Heart left ventricle (tissue), 13 donors: ENCODE results near the gene NR4A1.

Experiments used
- POLR2A ChIP-seq, 2 donors: fragments of 450-650 bp; IDR thresholded peaks; one replicate each; pipeline ENCODE4 v1.6.1; 2017; ENCODE audit warnings: antibody characterized with exemption in 2 of 2, mild to moderate bottlenecking in 2 of 2, moderate library complexity in 2 of 2
- TF ChIP-seq, protein P1 (sequence below), 12 donors: fragments of 200-600 bp; sonication (generic) in 4 of 12; IDR thresholded peaks; one replicate each; pipeline versions ENCODE4 v1.5.0 to v1.8.0; 2018 to 2022; ENCODE audit warnings: antibody characterized with exemption in 12 of 12, mild to moderate bottlenecking in 5 of 12
- donor health status: ischemic (EF 13 %, LVEDD 7.1; RV severe dilation, severe dysfunction).
- donor health status: DM: no; HTN: yes; CAD: no.
- donor health status: DM: no; HTN: no; CAD: no.
- donor health status: ischemic (EF 25% LVEDD 6.9; RV normal size, moderate dysfunction).
- donor health status: ischemic (EF 25% LVEDD 5.7; RV mildly dilated, moderate dysfunction).
- donor health status: ischemic (EF 35%, LVEDD 5.7; RV mildly dilated, moderate dysfunction).
- donor health status: nonischemic (EF 11% LVEDD 7.7; RV severe dilation, severe dysfunction).
- donor health status: DM: yes; HTN: yes; CAD: no.
- donor health status: PGD.
- donor health status: ischemic (EF 29% LVEDD 5.4; RV normal size, mild dysfunction).
- donor health status: nonischemic (EF 23%, LVEDD 6.1; RV moderate dilation, normal function).

DNA sequence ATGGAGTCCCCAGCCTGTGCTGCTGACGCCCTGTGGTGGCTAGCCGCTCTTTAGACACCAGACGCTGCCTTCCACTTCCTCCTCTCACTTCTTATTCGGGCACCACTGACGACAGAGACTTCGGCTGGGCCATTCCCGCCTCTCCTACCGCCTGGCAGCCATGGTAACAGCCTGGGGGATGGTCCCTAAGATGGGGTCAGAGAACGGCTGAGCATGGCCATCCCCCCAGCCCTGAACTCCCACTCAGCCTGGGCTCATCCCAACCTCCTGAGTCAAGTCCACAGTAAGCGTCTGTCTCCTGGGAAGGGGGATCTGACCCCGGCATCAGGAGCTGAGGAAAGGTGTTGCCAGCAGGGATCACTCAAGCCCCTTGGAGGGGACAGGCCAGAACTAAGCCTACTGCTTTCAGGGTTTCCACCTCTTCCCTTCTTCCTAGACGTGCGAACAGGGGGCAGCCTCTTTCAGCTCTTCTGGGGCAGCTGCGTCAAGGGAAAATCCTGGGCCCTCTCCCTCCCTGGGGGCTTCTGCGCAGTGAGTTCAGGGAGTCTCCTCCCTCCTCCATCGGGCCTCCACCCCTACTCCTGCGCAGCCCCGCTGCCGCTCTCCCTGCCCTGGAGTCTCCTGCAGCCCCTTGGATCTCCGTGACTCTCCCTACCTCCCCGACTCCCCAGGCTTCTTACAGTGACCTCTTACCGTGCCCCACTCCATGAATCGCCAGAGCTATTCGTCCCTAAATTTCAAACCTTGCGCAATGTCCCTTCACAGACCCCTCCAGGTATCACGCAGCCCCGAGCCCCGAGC, 45.1 kb upstream of the NR4A1 start:
- TF ChIP-seq, protein P1, sequence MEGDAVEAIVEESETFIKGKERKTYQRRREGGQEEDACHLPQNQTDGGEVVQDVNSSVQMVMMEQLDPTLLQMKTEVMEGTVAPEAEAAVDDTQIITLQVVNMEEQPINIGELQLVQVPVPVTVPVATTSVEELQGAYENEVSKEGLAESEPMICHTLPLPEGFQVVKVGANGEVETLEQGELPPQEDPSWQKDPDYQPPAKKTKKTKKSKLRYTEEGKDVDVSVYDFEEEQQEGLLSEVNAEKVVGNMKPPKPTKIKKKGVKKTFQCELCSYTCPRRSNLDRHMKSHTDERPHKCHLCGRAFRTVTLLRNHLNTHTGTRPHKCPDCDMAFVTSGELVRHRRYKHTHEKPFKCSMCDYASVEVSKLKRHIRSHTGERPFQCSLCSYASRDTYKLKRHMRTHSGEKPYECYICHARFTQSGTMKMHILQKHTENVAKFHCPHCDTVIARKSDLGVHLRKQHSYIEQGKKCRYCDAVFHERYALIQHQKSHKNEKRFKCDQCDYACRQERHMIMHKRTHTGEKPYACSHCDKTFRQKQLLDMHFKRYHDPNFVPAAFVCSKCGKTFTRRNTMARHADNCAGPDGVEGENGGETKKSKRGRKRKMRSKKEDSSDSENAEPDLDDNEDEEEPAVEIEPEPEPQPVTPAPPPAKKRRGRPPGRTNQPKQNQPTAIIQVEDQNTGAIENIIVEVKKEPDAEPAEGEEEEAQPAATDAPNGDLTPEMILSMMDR (IDR thresholded peaks at IDR 0.05) = no peak
- no peak for TF ChIP-seq POLR2A (IDR thresholded peaks at IDR 0.05)
